HepG2 (cell line): ENCODE data around the gene SRP68. TPM values are rescaled to one million over a fixed set of nuclear protein-coding genes. Genes with fewer than 3 reads are reported as not detected.
A peak's percentile ranks its signal among the peaks of the same experiment; 100 is the strongest.

Source experiments
- ATAC-seq: fragments of 200-7000 bp; cut with Tn5 transposase; 3 replicates; pipeline ENCODE4 v1.9.1; 2020; ENCODE audit warnings: mild to moderate bottlenecking, moderate library complexity
- BruUV-seq: library from RNA; stranded (reverse); fragments of 400-500 nt; replicated peaks from 2 replicates; lab custom pipeline; 2021; lab: Mats Ljungman, UMichigan
- CTCF ChIA-PET: fragments of 300-600 bp; formaldehyde crosslinking; extraction: SDS; loops from one replicate; lab custom pipeline; 2021; ENCODE audit warnings: low total read pairs, inconsistent platforms, low intra/inter-chr PET ratio; lab: Yijun Ruan, JAX
- POLR2A ChIA-PET: fragments of 350-600 bp; sonication (Branson Sonifier 250); formaldehyde crosslinking; loops from one replicate; lab custom pipeline; 2020; ENCODE audit warnings: antibody characterized with exemption, inconsistent platforms; lab: Yijun Ruan, JAX
- DNase-seq: peaks from one replicate; pipeline ENCODE4 v3.0.0-alpha.2; 2015; ENCODE audit warnings: low spot score
- FAIRE-seq: peaks from 3 replicates; lab custom pipeline; 2011; peaks lifted over from hg19 to GRCh38; lab: Jason Lieb, UNC
- H2AFZ ChIP-seq: one replicate; pipeline ENCODE4 v1.6.1; 2011; ENCODE audit warnings: low read length, inconsistent platforms
- H3K27ac ChIP-seq: fragments of 300-600 bp; 3 replicates; pipeline ENCODE4 v1.8.0; 2011; ENCODE audit warnings: mixed run types, mild to moderate bottlenecking, mixed read lengths, low read length, inconsistent platforms; ENCODE audit not compliant: insufficient read depth; ENCODE audit errors: extremely low read length
- H3K27me3 ChIP-seq, 2 experiments: fragments of 200-600 bp in 1 of 2; 2 replicates in 1 of 2; 3 replicates in 1 of 2; pipeline versions ENCODE4 v1.6.0 to v1.8.0; 2011; ENCODE audit warnings: low read length in 2 of 2, mild to moderate bottlenecking in 2 of 2, moderate library complexity in 2 of 2, inconsistent platforms in 1 of 2; ENCODE audit not compliant: insufficient read depth in 2 of 2, control insufficient read depth in 1 of 2
- H3K36me3 ChIP-seq, 2 experiments: fragments of 200-600 bp in 1 of 2; replicated peaks in 1 of 2; 2 replicates in 1 of 2; 3 replicates in 1 of 2; pipeline versions ENCODE4 v1.5.1 to v1.8.0; 2011; ENCODE audit warnings: low read length in 2 of 2, inconsistent platforms in 1 of 2; ENCODE audit not compliant: insufficient read depth in 2 of 2, control insufficient read depth in 1 of 2
- H3K4me1 ChIP-seq: 2 replicates; pipeline ENCODE4 v1.5.1; 2012; ENCODE audit warnings: low read length, inconsistent platforms; ENCODE audit not compliant: insufficient read depth
- H3K4me2 ChIP-seq: 2 replicates; pipeline ENCODE4 v1.6.0; 2011; ENCODE audit warnings: low read depth, low read length, inconsistent platforms
- H3K4me3 ChIP-seq, 3 experiments: fragments of 200-600 bp in 1 of 3; sonication (generic), shearing (Covaris generic) in 1 of 3; replicated peaks in 1 of 3; 2 replicates each; pipeline ENCODE4 v1.5.1; 2011 to 2016; ENCODE audit warnings: low read length in 3 of 3, inconsistent platforms in 2 of 3, low read depth in 2 of 3, mild to moderate bottlenecking in 2 of 3, control low read depth in 1 of 3, mixed read lengths in 1 of 3; ENCODE audit not compliant: insufficient read depth in 1 of 3
- H3K79me2 ChIP-seq: one replicate; pipeline ENCODE4 v1.6.1; 2011; ENCODE audit warnings: low read length, inconsistent platforms; ENCODE audit not compliant: insufficient read depth
- H3K9ac ChIP-seq: 2 replicates; pipeline ENCODE4 v1.6.0; 2011; ENCODE audit warnings: mild to moderate bottlenecking, low read depth, low read length, inconsistent platforms; ENCODE audit not compliant: insufficient read depth
- H3K9me3 ChIP-seq: 2 replicates; pipeline ENCODE4 v1.5.1; 2012; ENCODE audit warnings: mild to moderate bottlenecking, low read length
- H4K20me1 ChIP-seq: 2 replicates; pipeline ENCODE4 v1.6.0; 2011; ENCODE audit warnings: inconsistent platforms, mild to moderate bottlenecking, low read length, moderate library complexity; ENCODE audit not compliant: insufficient read depth
- HIVEP1 ChIP-seq: sonication (generic); formaldehyde crosslinking; IDR thresholded peaks from 2 replicates; pipeline ENCODE4 v1.4.0; 2020; ENCODE audit warnings: mild to moderate bottlenecking, missing genetic modification reagents
- MXD1 ChIP-seq: sonication (generic); formaldehyde crosslinking; IDR thresholded peaks from 2 replicates; pipeline ENCODE4 v1.4.0; 2020; ENCODE audit warnings: mild to moderate bottlenecking, missing genetic modification reagents
- NFE2L2 ChIP-seq: fragments of 150-350 bp; IDR thresholded peaks from 2 replicates; pipeline ENCODE4 v1.6.1; 2014; ENCODE audit warnings: low read length
- PCBP2 ChIP-seq: fragments of 200-400 bp; formaldehyde crosslinking; optimal IDR thresholded peaks from 2 replicates; pipeline ENCODE3; 2018; ENCODE audit warnings: low read length, low read depth; ENCODE audit not compliant: poor library complexity, severe bottlenecking
- STAT6 ChIP-seq: sonication (generic); formaldehyde crosslinking; IDR thresholded peaks from 2 replicates; pipeline ENCODE4 v1.4.0; 2020; ENCODE audit warnings: missing genetic modification reagents, mild to moderate bottlenecking, borderline replicate concordance
- ZBTB20 ChIP-seq: sonication (generic); formaldehyde crosslinking; IDR thresholded peaks from 2 replicates; pipeline ENCODE4 v1.8.1; 2023; ENCODE audit warnings: missing genetic modification reagents, low read depth, mild to moderate bottlenecking, borderline replicate concordance
- ZFYVE20 ChIP-seq: sonication (generic); formaldehyde crosslinking; IDR thresholded peaks from 2 replicates; pipeline ENCODE4 v1.8.0; 2023; ENCODE audit warnings: low read depth, mild to moderate bottlenecking, moderate library complexity, missing genetic modification reagents, borderline replicate concordance
- ZHX2 ChIP-seq, 2 experiments: sonication (generic) in 1 of 2; formaldehyde crosslinking in 1 of 2; IDR thresholded peaks; 2 replicates each; pipeline versions ENCODE4 v1.6.1 to v1.9.0; 2014 to 2022; ENCODE audit warnings: antibody characterized with exemption in 1 of 2, borderline replicate concordance in 1 of 2, inconsistent platforms in 1 of 2, low read depth in 1 of 2, missing genetic modification reagents in 1 of 2
- ZSCAN21 ChIP-seq: sonication (generic); formaldehyde crosslinking; IDR thresholded peaks from 2 replicates; pipeline ENCODE4 v1.8.0; 2022; ENCODE audit warnings: mild to moderate bottlenecking, missing genetic modification reagents, moderate library complexity, borderline replicate concordance
- ZXDC ChIP-seq: sonication (generic); formaldehyde crosslinking; IDR thresholded peaks from 2 replicates; pipeline ENCODE4 v1.5.0; 2020; ENCODE audit warnings: mild to moderate bottlenecking, missing genetic modification reagents
- WGBS: methylation state at CpG from one replicate; pipeline ENCODE4 v1.1.6; 2017; ENCODE audit warnings: low lambda C conversion rate; 5-methylcytosine and 5-hydroxymethylcytosine counted together
- in situ Hi-C: cut with HindIII; loops from 2 replicates; pipeline ENCODE4 v1.10.0; 2017; ENCODE audit warnings: low pct_unique_long_range_greater_than_20kb; ENCODE audit not compliant: extremely low pct_ligation_motif_present
- intact Hi-C: fragments of 100-400 bp; cut with micrococcal nuclease; formaldehyde crosslinking; loops from one replicate; pipeline ENCODE4 v1.10.0; 2022; ENCODE audit not compliant: unreplicated experiment
- polyA plus RNA-seq, 8 experiments: library from polyadenylated mRNA; depleted of rRNA in 3 of 8; stranded (reverse) in 7 of 8; unstranded in 1 of 8; fragments of >200 nt; fragmentation: Illumina TruSeq in 4 of 8; extraction: Trizol in 4 of 8; gene quantifications; 2 replicates each; pipeline versions ENCODE4 v1.2.1 to v1.2.3, GENCODE V29; 2011 to 2016; ENCODE audit warnings: low read depth in 4 of 8, missing spikeins in 1 of 8, mixed read lengths in 1 of 8; ENCODE audit not compliant: insufficient read depth in 1 of 8
- total RNA-seq, 5 experiments: library from RNA; depleted of rRNA; stranded (reverse); fragments of >200 nt; fragmentation: Illumina TruSeq; extraction: Trizol; gene quantifications; 2 replicates each; pipeline ENCODE4 v1.2.3, GENCODE V29; 2016; ENCODE audit warnings: low read depth in 1 of 5

SRP68 gene
- total and polyA plus RNA-seq, 2 of the 13 experiments (the other 11 are each of a cell fraction or from before 2014, with no cell fraction given), result 39.8 to 74.3 TPM

GRCh38 chr17:76121932-76122430, 49.7 kb upstream of the SRP68 start:
- no peak overlapping the region for H2AFZ ChIP-seq
- DNase-seq (no peak), FAIRE-seq (no peak), ATAC-seq (no peak)
- intact Hi-C loops (loop anchor here (1.0 kb wide), 3 partner anchors 31 to 157 kb away; no protein-coding TSS in a partner anchor), in situ Hi-C loops (loop anchor here (5.0 kb wide), 2 partner anchors 35 to 155 kb away; no protein-coding TSS in a partner anchor)
- no peak overlapping the region for H3K27ac ChIP-seq
- no peak overlapping the region for H3K4me2 ChIP-seq
- POLR2A ChIA-PET, result no interaction called here
- no peak overlapping the region for H3K4me3 ChIP-seq
- H3K4me1 ChIP-seq, result peaks cover 28% of the 10 kb centered on the region
- peaks cover 0 to 13% of the 10 kb centered on the region in 2 experiments; a peak in 3 of 5 replicates for H3K27me3 ChIP-seq
- H3K9ac ChIP-seq, result no peak overlapping the region
- BruUV-seq, result no TSS peak
- no peaks in the 10 kb centered on the region for H3K9me3 ChIP-seq
- no peaks in the 10 kb centered on the region for H3K36me3 ChIP-seq
- WGBS, result 85% methylated on average over 37 of the region's 42 CpGs
- no peaks in the 10 kb centered on the region for H3K79me2 ChIP-seq
- CTCF ChIA-PET, result interaction anchor here (1.2 to 5.1 kb wide), 6 partner anchors 25 to 157 kb away, joined by 4 to 78 read pairs (median 28); no protein-coding TSS in a partner anchor
- no peaks in the 10 kb centered on the region for H4K20me1 ChIP-seq
- 0 out of 2 replicates have a peak, but pooled peaks have one; percentile 9 for TF ChIP-seq ZFYVE20 (CRISPR knock-in tag)
- TF ChIP-seq MXD1 (CRISPR knock-in tag), result peak; percentile 44; the same call in 1 of the 2 replicates
- 0 out of 2 replicates have a peak, but pooled peaks have one; percentile 17 for TF ChIP-seq HIVEP1 (CRISPR knock-in tag)
- TF ChIP-seq NFE2L2, result peak; percentile 72
- no peak for TF ChIP-seq PCBP2
- 0 out of 2 replicates have a peak, but pooled peaks have one; percentile 11 for TF ChIP-seq ZHX2 (IDR thresholded peaks at IDR 0.05; ENCODE audit: low read depth)
- TF ChIP-seq ZHX2 (CRISPR knock-in tag; IDR thresholded peaks at IDR 0.05; ENCODE audit: borderline replicate concordance), result no peak
- TF ChIP-seq ZXDC (CRISPR knock-in tag), result 0 out of 2 replicates have a peak, but pooled peaks have one; percentile 35
- 0 out of 2 replicates have a peak, but pooled peaks have one; percentile 17 for TF ChIP-seq ZSCAN21 (CRISPR knock-in tag)
- no peak for TF ChIP-seq ZBTB20 (CRISPR knock-in tag)
- TF ChIP-seq STAT6 (CRISPR knock-in tag), result no peak
